GM12878 (cell line): Measurements from ENCODE around the gene RSPH10B2. TPM values are rescaled to one million over a fixed set of nuclear protein-coding genes. Genes with fewer than 3 reads are reported as not detected.

Experiments used
- ATF7 ChIP-seq: fragments of 450-650 bp; IDR thresholded peaks from 2 replicates; pipeline ENCODE4 v1.6.1; 2016; ENCODE audit warnings: low read depth, mild to moderate bottlenecking
- CEBPB ChIP-seq, 2 experiments: fragments of 150-350 bp in 1 of 2; IDR thresholded peaks; 2 replicates each; pipeline ENCODE4 v1.6.1; 2012 to 2014; ENCODE audit warnings: low read depth in 2 of 2, low read length in 2 of 2, borderline replicate concordance in 1 of 2, inconsistent platforms in 1 of 2
- EED ChIP-seq: sonication (generic); IDR thresholded peaks from 2 replicates; pipeline ENCODE4 v1.6.1; 2016; ENCODE audit warnings: antibody characterized with exemption, low read depth
- EP300 ChIP-seq, 2 experiments: fragments of 150-350 bp in 1 of 2; IDR thresholded peaks; 2 replicates each; pipeline ENCODE4 v1.6.1; 2011 to 2012; ENCODE audit warnings: low read depth in 2 of 2, low read length in 2 of 2, borderline replicate concordance in 1 of 2, improper control_type of control experiment in 1 of 2, inconsistent platforms in 1 of 2; ENCODE audit not compliant: control insufficient read depth in 1 of 2
- FOXK2 ChIP-seq: fragments of 450-650 bp; IDR thresholded peaks from 2 replicates; pipeline ENCODE4 v1.6.1; 2017; ENCODE audit warnings: mild to moderate bottlenecking, moderate library complexity
- FOXM1 ChIP-seq: IDR thresholded peaks from 2 replicates; pipeline ENCODE4 v1.6.1; 2012; ENCODE audit warnings: low read depth, mild to moderate bottlenecking, inconsistent platforms, low read length, moderate library complexity
- IRF4 ChIP-seq: IDR thresholded peaks from 2 replicates; pipeline ENCODE4 v1.6.1; 2011; ENCODE audit warnings: low read depth, low read length
- KDM1A ChIP-seq: fragments of 200-600 bp; sonication (generic); IDR thresholded peaks from 2 replicates; pipeline ENCODE4 v1.6.1; 2016; ENCODE audit warnings: borderline replicate concordance
- MYB ChIP-seq: fragments of 150-350 bp; IDR thresholded peaks from 2 replicates; pipeline ENCODE4 v1.6.1; 2014; ENCODE audit warnings: mild to moderate bottlenecking, low read depth, low read length, borderline replicate concordance
- NBN ChIP-seq: fragments of 450-650 bp; IDR thresholded peaks from 2 replicates; pipeline ENCODE4 v1.6.1; 2016
- PAX5 ChIP-seq: IDR thresholded peaks from 2 replicates; pipeline ENCODE4 v1.6.1; 2011; ENCODE audit warnings: low read depth, low read length, borderline replicate concordance
- RBBP5 ChIP-seq: fragments of 200-600 bp; sonication (generic); conservative IDR thresholded peaks from 2 replicates; pipeline ENCODE4 v1.6.1; 2016
- SPI1 ChIP-seq: IDR thresholded peaks from 2 replicates; pipeline ENCODE4 v1.6.1; 2011; ENCODE audit warnings: low read depth, mild to moderate bottlenecking, low read length, moderate library complexity, borderline replicate concordance; ENCODE audit not compliant: insufficient read depth
- ZNF384 ChIP-seq: IDR thresholded peaks from 2 replicates; pipeline ENCODE4 v1.6.1; 2012; ENCODE audit warnings: low read depth, mild to moderate bottlenecking, low read length, improper control_type of control experiment, borderline replicate concordance
- polyA plus RNA-seq, 11 experiments: library from polyadenylated mRNA; depleted of rRNA in 4 of 11; unstranded in 6 of 11; stranded (reverse) in 5 of 11; fragments of >200 nt; fragmentation: Nextera tagmentation in 4 of 11; fragmentation: Illumina TruSeq in 1 of 11; extraction: Ambion mirVana in 4 of 11; extraction: Trizol in 1 of 11; gene quantifications; 1 replicate in 1 of 11; 2 replicates in 10 of 11; pipeline versions ENCODE4 v1.2.1 to v1.2.3, GENCODE V29; 2011 to 2016; ENCODE audit warnings: inconsistent platforms in 2 of 11, missing spikeins in 2 of 11, low read depth in 1 of 11
- total RNA-seq, 4 experiments: library from RNA; depleted of rRNA in 3 of 4; stranded (reverse); fragments of >200 nt in 3 of 4; fragmentation: Illumina TruSeq in 1 of 4; extraction: Trizol in 1 of 4; gene quantifications; 2 replicates each; pipeline versions ENCODE4 v1.2.1 to v1.2.3, GENCODE V29; 2013 to 2021
- TF ChIP-seq, protein P1 (sequence below): fragments of 450-650 bp; IDR thresholded peaks from 2 replicates; pipeline ENCODE4 v1.6.1; 2017; ENCODE audit warnings: antibody characterized with exemption, mild to moderate bottlenecking, moderate library complexity
- TF ChIP-seq, protein P2 (sequence below): fragments of 450-650 bp; IDR thresholded peaks from 2 replicates; pipeline ENCODE4 v1.6.1; 2016; ENCODE audit warnings: mild to moderate bottlenecking
- TF ChIP-seq, protein P3 (sequence below): fragments of 450-650 bp; IDR thresholded peaks from 2 replicates; pipeline ENCODE4 v1.6.1; 2016; ENCODE audit warnings: mild to moderate bottlenecking
- TF ChIP-seq, protein P4 (sequence below): fragments of 450-650 bp; IDR thresholded peaks from 2 replicates; pipeline ENCODE4 v1.6.1; 2017; ENCODE audit warnings: mild to moderate bottlenecking, moderate library complexity
- TF ChIP-seq, protein P5 (sequence below): fragments of 450-650 bp; IDR thresholded peaks from 2 replicates; pipeline ENCODE4 v1.6.1; 2017; ENCODE audit warnings: low read depth, mild to moderate bottlenecking, moderate library complexity

The RSPH10B2 gene
- total and polyA plus RNA-seq, 10 of the 15 experiments (the other 5 are each of a cell fraction or from before 2014, with no cell fraction given), result 0.04 to 0.34 (median 0.18) TPM; not detected in 3

DNA sequence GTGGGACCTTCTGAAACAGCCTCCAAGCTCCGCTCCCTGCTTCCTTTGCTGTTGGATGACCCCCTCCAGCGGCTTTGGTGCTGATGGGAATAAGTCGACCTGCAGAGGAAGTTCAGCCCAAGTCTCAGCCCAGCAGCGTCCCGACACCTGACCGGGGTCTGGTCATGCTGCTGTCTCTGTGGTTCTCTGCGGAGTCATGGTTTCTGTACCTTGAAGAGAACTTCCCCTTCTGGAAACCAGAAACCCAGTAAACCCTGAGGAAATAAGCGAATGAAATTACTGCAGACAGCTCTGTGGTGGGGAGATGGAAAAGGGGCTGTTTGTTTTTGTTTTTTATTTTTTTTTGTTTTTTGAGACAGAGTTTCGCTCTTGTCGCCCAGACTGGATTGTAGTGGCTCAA, 28.9 kb upstream of the RSPH10B2 start (continued):
- TF ChIP-seq ATF7, result 0 out of 2 replicates have a peak, but pooled peaks have one; percentile 33
- no peak for TF ChIP-seq KDM1A
- TF ChIP-seq CEBPB (IDR thresholded peaks at IDR 0.05; ENCODE audit: borderline replicate concordance in 1 of 2, low read depth in 2 of 2, low read length in 2 of 2), result 0 out of 4 replicates have a peak, but pooled peaks of 1 of the 2 experiments have one; percentile 41
- peak; percentile 58 for TF ChIP-seq SPI1
- TF ChIP-seq, protein P1, sequence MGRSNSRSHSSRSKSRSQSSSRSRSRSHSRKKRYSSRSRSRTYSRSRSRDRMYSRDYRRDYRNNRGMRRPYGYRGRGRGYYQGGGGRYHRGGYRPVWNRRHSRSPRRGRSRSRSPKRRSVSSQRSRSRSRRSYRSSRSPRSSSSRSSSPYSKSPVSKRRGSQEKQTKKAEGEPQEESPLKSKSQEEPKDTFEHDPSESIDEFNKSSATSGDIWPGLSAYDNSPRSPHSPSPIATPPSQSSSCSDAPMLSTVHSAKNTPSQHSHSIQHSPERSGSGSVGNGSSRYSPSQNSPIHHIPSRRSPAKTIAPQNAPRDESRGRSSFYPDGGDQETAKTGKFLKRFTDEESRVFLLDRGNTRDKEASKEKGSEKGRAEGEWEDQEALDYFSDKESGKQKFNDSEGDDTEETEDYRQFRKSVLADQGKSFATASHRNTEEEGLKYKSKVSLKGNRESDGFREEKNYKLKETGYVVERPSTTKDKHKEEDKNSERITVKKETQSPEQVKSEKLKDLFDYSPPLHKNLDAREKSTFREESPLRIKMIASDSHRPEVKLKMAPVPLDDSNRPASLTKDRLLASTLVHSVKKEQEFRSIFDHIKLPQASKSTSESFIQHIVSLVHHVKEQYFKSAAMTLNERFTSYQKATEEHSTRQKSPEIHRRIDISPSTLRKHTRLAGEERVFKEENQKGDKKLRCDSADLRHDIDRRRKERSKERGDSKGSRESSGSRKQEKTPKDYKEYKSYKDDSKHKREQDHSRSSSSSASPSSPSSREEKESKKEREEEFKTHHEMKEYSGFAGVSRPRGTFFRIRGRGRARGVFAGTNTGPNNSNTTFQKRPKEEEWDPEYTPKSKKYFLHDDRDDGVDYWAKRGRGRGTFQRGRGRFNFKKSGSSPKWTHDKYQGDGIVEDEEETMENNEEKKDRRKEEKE, result no peak
- TF ChIP-seq RBBP5, result no peak
- TF ChIP-seq EP300 (IDR thresholded peaks at IDR 0.05; ENCODE audit: borderline replicate concordance in 1 of 2, control insufficient read depth in 1 of 2, low read depth in 2 of 2, low read length in 2 of 2), result peak; percentile 29 to 51; a peak in 1 of 4 replicates
- TF ChIP-seq, protein P2, sequence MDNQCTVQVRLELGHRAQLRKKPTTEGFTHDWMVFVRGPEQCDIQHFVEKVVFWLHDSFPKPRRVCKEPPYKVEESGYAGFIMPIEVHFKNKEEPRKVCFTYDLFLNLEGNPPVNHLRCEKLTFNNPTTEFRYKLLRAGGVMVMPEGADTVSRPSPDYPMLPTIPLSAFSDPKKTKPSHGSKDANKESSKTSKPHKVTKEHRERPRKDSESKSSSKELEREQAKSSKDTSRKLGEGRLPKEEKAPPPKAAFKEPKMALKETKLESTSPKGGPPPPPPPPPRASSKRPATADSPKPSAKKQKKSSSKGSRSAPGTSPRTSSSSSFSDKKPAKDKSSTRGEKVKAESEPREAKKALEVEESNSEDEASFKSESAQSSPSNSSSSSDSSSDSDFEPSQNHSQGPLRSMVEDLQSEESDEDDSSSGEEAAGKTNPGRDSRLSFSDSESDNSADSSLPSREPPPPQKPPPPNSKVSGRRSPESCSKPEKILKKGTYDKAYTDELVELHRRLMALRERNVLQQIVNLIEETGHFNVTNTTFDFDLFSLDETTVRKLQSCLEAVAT, result peak; percentile 71; the same call in 1 of the 2 replicates
- no peak for TF ChIP-seq MYB
- peak; percentile 85 for TF ChIP-seq EED
- TF ChIP-seq, protein P3, sequence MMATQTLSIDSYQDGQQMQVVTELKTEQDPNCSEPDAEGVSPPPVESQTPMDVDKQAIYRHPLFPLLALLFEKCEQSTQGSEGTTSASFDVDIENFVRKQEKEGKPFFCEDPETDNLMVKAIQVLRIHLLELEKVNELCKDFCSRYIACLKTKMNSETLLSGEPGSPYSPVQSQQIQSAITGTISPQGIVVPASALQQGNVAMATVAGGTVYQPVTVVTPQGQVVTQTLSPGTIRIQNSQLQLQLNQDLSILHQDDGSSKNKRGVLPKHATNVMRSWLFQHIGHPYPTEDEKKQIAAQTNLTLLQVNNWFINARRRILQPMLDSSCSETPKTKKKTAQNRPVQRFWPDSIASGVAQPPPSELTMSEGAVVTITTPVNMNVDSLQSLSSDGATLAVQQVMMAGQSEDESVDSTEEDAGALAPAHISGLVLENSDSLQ, result peak; percentile 54; the same call in 1 of the 2 replicates
- no peak for TF ChIP-seq FOXK2
- TF ChIP-seq, protein P4, sequence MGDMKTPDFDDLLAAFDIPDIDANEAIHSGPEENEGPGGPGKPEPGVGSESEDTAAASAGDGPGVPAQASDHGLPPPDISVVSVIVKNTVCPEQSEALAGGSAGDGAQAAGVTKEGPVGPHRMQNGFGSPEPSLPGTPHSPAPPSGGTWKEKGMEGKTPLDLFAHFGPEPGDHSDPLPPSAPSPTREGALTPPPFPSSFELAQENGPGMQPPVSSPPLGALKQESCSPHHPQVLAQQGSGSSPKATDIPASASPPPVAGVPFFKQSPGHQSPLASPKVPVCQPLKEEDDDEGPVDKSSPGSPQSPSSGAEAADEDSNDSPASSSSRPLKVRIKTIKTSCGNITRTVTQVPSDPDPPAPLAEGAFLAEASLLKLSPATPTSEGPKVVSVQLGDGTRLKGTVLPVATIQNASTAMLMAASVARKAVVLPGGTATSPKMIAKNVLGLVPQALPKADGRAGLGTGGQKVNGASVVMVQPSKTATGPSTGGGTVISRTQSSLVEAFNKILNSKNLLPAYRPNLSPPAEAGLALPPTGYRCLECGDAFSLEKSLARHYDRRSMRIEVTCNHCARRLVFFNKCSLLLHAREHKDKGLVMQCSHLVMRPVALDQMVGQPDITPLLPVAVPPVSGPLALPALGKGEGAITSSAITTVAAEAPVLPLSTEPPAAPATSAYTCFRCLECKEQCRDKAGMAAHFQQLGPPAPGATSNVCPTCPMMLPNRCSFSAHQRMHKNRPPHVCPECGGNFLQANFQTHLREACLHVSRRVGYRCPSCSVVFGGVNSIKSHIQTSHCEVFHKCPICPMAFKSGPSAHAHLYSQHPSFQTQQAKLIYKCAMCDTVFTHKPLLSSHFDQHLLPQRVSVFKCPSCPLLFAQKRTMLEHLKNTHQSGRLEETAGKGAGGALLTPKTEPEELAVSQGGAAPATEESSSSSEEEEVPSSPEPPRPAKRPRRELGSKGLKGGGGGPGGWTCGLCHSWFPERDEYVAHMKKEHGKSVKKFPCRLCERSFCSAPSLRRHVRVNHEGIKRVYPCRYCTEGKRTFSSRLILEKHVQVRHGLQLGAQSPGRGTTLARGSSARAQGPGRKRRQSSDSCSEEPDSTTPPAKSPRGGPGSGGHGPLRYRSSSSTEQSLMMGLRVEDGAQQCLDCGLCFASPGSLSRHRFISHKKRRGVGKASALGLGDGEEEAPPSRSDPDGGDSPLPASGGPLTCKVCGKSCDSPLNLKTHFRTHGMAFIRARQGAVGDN, result no peak
- TF ChIP-seq, protein P5, sequence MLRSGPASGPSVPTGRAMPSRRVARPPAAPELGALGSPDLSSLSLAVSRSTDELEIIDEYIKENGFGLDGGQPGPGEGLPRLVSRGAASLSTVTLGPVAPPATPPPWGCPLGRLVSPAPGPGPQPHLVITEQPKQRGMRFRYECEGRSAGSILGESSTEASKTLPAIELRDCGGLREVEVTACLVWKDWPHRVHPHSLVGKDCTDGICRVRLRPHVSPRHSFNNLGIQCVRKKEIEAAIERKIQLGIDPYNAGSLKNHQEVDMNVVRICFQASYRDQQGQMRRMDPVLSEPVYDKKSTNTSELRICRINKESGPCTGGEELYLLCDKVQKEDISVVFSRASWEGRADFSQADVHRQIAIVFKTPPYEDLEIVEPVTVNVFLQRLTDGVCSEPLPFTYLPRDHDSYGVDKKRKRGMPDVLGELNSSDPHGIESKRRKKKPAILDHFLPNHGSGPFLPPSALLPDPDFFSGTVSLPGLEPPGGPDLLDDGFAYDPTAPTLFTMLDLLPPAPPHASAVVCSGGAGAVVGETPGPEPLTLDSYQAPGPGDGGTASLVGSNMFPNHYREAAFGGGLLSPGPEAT, result peak; percentile 86; the same call in 1 of the 2 replicates
- 0 out of 2 replicates have a peak, but pooled peaks have one; percentile 7 for TF ChIP-seq IRF4
- peak; percentile 54 for TF ChIP-seq PAX5
- TF ChIP-seq FOXM1, result no peak
- TF ChIP-seq NBN, result peak; percentile 90
- peak; percentile 48; the same call in 1 of the 2 replicates for TF ChIP-seq ZNF384
